ENCODE data around the gene CIROP. TPM values are rescaled to one million over a fixed set of nuclear protein-coding genes. Genes with fewer than 3 reads are reported as not detected.

The CIROP gene
- total RNA-seq, 2 experiments from 2014 or later, result not detected

DNA sequence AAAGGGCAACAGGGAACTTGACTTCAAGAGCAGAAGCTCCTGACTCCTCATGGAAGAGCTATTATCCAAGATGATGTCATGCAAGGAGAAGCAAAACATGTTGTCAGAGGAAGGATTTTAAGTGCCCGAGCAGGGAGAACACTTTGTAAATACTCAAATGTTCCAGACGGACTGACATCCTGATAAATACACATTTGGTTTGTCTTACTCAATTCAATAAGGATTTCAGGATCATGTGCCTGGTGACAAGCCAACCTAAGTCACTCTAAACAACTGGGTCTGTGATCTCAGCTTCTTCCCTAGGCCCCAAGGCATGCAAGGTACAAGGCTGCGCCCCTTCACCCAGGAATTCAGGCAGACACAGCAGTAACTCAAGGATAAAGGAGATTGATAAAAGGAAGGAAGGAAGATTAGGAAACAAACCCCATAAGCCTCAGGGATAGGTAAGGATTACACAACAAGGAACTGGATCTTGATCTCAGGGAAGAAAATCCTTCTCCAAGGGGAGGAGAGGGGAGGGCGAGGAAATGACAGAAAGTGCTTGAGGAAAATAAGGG, 41.1 kb upstream of the CIROP start:
- no peaks in the 10 kb centered on the region for H3K4me1 Mint-ChIP-seq (ENCODE audit: low read depth)
- peaks cover 19% of the 10 kb centered on the region for H3K27me3 Mint-ChIP-seq
- ChIA-PET CTCF (interaction anchor here (1.2 kb wide), 1 partner anchor 25 kb away, joined by 4 read pairs; no protein-coding TSS in a partner anchor), POLR2A (no interaction called here)
- H3K27ac ChIP-seq (ENCODE audit: low read depth in 1 of 2, low read length in 2 of 2), result no peak overlapping the region
- intact Hi-C loops (cut with DNase I, micrococcal nuclease), result no loop called here
- DNase-seq (no peak), ATAC-seq (ENCODE audit: poor library complexity) (no peak)
- H3K27me3 ChIP-seq (ENCODE audit: control insufficient read depth in 1 of 2, insufficient read depth in 2 of 2, low read length in 2 of 2), result no peaks in the 10 kb centered on the region
- no peaks in the 10 kb centered on the region for H3K36me3 Mint-ChIP-seq (ENCODE audit: low read depth)
- H3K27ac Mint-ChIP-seq, result no peak overlapping the region
- TF ChIP-seq, protein P1, sequence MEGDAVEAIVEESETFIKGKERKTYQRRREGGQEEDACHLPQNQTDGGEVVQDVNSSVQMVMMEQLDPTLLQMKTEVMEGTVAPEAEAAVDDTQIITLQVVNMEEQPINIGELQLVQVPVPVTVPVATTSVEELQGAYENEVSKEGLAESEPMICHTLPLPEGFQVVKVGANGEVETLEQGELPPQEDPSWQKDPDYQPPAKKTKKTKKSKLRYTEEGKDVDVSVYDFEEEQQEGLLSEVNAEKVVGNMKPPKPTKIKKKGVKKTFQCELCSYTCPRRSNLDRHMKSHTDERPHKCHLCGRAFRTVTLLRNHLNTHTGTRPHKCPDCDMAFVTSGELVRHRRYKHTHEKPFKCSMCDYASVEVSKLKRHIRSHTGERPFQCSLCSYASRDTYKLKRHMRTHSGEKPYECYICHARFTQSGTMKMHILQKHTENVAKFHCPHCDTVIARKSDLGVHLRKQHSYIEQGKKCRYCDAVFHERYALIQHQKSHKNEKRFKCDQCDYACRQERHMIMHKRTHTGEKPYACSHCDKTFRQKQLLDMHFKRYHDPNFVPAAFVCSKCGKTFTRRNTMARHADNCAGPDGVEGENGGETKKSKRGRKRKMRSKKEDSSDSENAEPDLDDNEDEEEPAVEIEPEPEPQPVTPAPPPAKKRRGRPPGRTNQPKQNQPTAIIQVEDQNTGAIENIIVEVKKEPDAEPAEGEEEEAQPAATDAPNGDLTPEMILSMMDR (IDR thresholded peaks at IDR 0.05), result no peak
- no peaks in the 10 kb centered on the region for H3K9me3 ChIP-seq (ENCODE audit: control insufficient read depth in 1 of 2, insufficient read depth in 1 of 2, low read length in 2 of 2)
- no peaks in the 10 kb centered on the region for H3K36me3 ChIP-seq (ENCODE audit: insufficient read depth, low read length)
- H3K4me3 ChIP-seq (ENCODE audit: low read length), result no peak overlapping the region
- no peaks in the 10 kb centered on the region for H3K4me1 ChIP-seq (ENCODE audit: insufficient read depth, low read length)
- H3K4me3 Mint-ChIP-seq, result no peak overlapping the region
- no peaks in the 10 kb centered on the region for H3K9me3 Mint-ChIP-seq

DNA sequence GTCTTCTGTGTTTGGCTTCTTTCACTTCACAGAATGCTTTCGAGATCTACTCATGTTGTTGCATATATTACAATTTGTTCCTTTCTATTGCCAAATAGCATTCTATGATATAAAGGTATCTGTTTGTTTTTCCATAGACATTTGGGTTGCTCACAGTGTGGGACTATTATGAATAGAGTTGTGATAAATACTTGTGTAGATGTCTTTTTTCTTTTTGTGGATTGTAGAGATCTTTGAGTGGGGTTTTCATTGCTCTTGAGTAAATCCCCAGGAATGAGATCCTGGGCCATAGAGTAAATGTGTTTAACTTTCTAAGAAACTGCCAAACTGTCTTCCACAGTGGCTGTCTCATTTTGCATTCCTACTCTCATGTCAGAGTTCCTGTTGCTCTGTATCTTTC, 39.1 kb upstream of the CIROP start:
- H3K27me3 ChIP-seq (ENCODE audit: control insufficient read depth in 1 of 2, insufficient read depth in 2 of 2, low read length in 2 of 2), result no peaks in the 10 kb centered on the region
- H3K36me3 ChIP-seq (ENCODE audit: insufficient read depth, low read length), result no peaks in the 10 kb centered on the region
- H3K4me1 ChIP-seq (ENCODE audit: insufficient read depth, low read length), result no peaks in the 10 kb centered on the region
- no peak overlapping the region for H3K27ac Mint-ChIP-seq
- ChIA-PET CTCF (no interaction called here), POLR2A (no interaction called here)
- no peaks in the 10 kb centered on the region for H3K9me3 ChIP-seq (ENCODE audit: control insufficient read depth in 1 of 2, insufficient read depth in 1 of 2, low read length in 2 of 2)
- H3K9me3 Mint-ChIP-seq, result no peaks in the 10 kb centered on the region
- TF ChIP-seq, protein P1 (IDR thresholded peaks at IDR 0.05), result no peak
- DNase-seq, result no peak
- no peaks in the 10 kb centered on the region for H3K36me3 Mint-ChIP-seq (ENCODE audit: low read depth)
- no peaks in the 10 kb centered on the region for H3K4me1 Mint-ChIP-seq (ENCODE audit: low read depth)
- H3K27me3 Mint-ChIP-seq, result peaks cover 14% of the 10 kb centered on the region
- H3K4me3 ChIP-seq (ENCODE audit: low read length), result no peak overlapping the region
- no peak overlapping the region for H3K27ac ChIP-seq (ENCODE audit: low read depth in 1 of 2, low read length in 2 of 2)
- H3K4me3 Mint-ChIP-seq, result no peak overlapping the region
- intact Hi-C loops (cut with DNase I, micrococcal nuclease), result no loop called here
- ATAC-seq (ENCODE audit: poor library complexity), result no peak

DNA sequence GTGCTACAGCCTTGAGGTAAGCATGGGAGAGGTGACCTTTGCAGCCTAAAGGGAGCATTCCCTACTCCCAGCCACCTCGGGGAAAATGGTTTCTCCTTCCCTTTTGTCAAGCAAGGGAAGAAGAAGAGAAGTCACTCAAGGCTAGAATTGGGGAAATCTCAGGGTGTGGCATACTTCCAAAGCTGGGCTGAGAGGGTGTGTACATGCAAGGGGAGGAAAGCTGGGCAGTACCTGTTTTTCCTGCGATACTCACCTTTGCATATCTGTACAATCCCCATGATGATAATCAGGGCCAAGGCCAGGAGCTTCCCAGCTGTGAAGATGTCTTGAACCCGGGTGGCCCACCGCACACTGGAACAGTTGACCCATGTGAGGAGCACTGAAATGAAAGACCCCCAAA, 38.0 kb upstream of the CIROP start:
- intact Hi-C loops (cut with DNase I, micrococcal nuclease), result no loop called here
- Histone ChIP-seq H3K4me3 (ENCODE audit: low read length) (no peak overlapping the region), H3K27me3 (ENCODE audit: control insufficient read depth in 1 of 2, insufficient read depth in 2 of 2, low read length in 2 of 2) (no peaks in the 10 kb centered on the region), H3K36me3 (ENCODE audit: insufficient read depth, low read length) (no peaks in the 10 kb centered on the region), H3K4me1 (ENCODE audit: insufficient read depth, low read length) (no peaks in the 10 kb centered on the region), H3K27ac (ENCODE audit: low read depth in 1 of 2, low read length in 2 of 2) (no peak overlapping the region), H3K9me3 (ENCODE audit: control insufficient read depth in 1 of 2, insufficient read depth in 1 of 2, low read length in 2 of 2) (no peaks in the 10 kb centered on the region)
- POLR2A ChIA-PET, result no interaction called here
- H3K27ac Mint-ChIP-seq, result no peak overlapping the region
- no peaks in the 10 kb centered on the region for H3K9me3 Mint-ChIP-seq
- DNase-seq (no peak), ATAC-seq (ENCODE audit: poor library complexity) (no peak)
- no peaks in the 10 kb centered on the region for H3K36me3 Mint-ChIP-seq (ENCODE audit: low read depth)
- TF ChIP-seq, protein P1 (IDR thresholded peaks at IDR 0.05), result no peak
- H3K4me1 Mint-ChIP-seq (ENCODE audit: low read depth), result no peaks in the 10 kb centered on the region
- no peak overlapping the region for H3K4me3 Mint-ChIP-seq
- CTCF ChIA-PET, result no interaction called here
- H3K27me3 Mint-ChIP-seq, result peaks cover 14% of the 10 kb centered on the region

Measured in CD4-positive, alpha-beta T cell (primary cell).